ENCODE measurements around the gene VKORC1.
A peak's percentile ranks its signal among the peaks of the same experiment; 100 is the strongest.

The VKORC1 gene

GRCh38 chr16:31078597-31079341, 15.8 kb downstream of the VKORC1 start:
- TF ChIP-seq CTCF (conservative IDR thresholded peaks at IDR 0.05; ENCODE audit: control insufficient read depth, insufficient read depth, low read depth, low read length) = no peak
- H3K4me3 ChIP-seq (ENCODE audit: control insufficient read depth, low read depth, low read length) = no peak overlapping the region
- DNase-seq (ENCODE audit: low read depth) = no peak

- TF ChIP-seq CTCF (conservative IDR thresholded peaks at IDR 0.05; ENCODE audit: control insufficient read depth, insufficient read depth, low read depth, low read length) = no peak
- no peak for DNase-seq (ENCODE audit: low read depth)
- no peak overlapping the region for H3K4me3 ChIP-seq (ENCODE audit: control insufficient read depth, low read depth, low read length)
Measured at GRCh38 chr16:31077592-31078396, 16.8 kb downstream of the VKORC1 start.

GRCh38 chr16:31077024-31077423, 17.6 kb downstream of the VKORC1 start:
- H3K4me3 ChIP-seq (ENCODE audit: control insufficient read depth, low read depth, low read length) = no peak overlapping the region
- DNase-seq (ENCODE audit: low read depth) = no peak
- no peak for TF ChIP-seq CTCF (conservative IDR thresholded peaks at IDR 0.05; ENCODE audit: control insufficient read depth, insufficient read depth, low read depth, low read length)

GRCh38 chr16:31076319-31076718, 18.3 kb downstream of the VKORC1 start:
- TF ChIP-seq CTCF (conservative IDR thresholded peaks at IDR 0.05; ENCODE audit: control insufficient read depth, insufficient read depth, low read depth, low read length) = no peak
- H3K4me3 ChIP-seq (ENCODE audit: control insufficient read depth, low read depth, low read length) = no peak overlapping the region
- DNase-seq (ENCODE audit: low read depth) = no peak

DNA sequence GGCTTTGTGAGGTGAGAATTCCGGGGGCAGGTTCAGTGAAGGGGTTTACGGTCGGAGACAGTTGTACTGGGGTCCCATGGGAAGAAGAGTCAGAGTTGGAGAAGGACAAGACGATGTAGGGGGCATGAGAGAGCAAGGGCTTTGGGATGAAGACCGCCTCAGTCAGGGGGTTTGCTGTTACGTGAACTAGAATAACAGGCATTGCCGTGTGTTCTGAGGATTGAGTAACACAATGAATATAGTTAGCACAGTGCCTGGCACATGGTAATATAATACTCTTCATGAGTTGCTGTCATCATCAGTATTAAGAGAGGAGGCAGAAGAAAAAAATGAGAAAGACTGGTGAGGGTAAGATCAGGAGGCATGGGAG, 19.8 kb downstream of the VKORC1 start:
- peak overlapping the region; percentile 98 for H3K4me3 ChIP-seq (ENCODE audit: control insufficient read depth, low read depth, low read length)
- DNase-seq (ENCODE audit: low read depth) = peak; percentile 49
- no peak for TF ChIP-seq CTCF (conservative IDR thresholded peaks at IDR 0.05; ENCODE audit: control insufficient read depth, insufficient read depth, low read depth, low read length)

- TF ChIP-seq CTCF (conservative IDR thresholded peaks at IDR 0.05; ENCODE audit: control insufficient read depth, insufficient read depth, low read depth, low read length) = no peak
Measured at GRCh38 chr16:31073970-31074813, 20.4 kb downstream of the VKORC1 start, which contains the start of the genes ZNF646 and ZNF668. Gene ZNF646, plus strand, starts transcription at chr16:31074422. Its CDS starts 1,903 bp downstream, at chr16:31076325. Gene ZNF668, minus strand, starts transcription at chr16:31074240. Its CDS starts 9,781 bp downstream, at chr16:31064459.

More at GRCh38 chr16:31073970-31074813, 20.4 kb downstream of the VKORC1 start, which contains the start of the genes ZNF646 and ZNF668:
- peak; percentile 99 for DNase-seq (ENCODE audit: low read depth)
- peak within 1 kb of the TSS; percentile 98 for H3K4me3 ChIP-seq (ENCODE audit: control insufficient read depth, low read depth, low read length)

All from fibroblast of mammary gland (primary cell).